AG04449 (cell line): Measurements from ENCODE around the gene ZBP1.

Experiments used
- CTCF ChIA-PET: fragments of 350-600 bp; formaldehyde crosslinking; extraction: SDS; loops from one replicate; lab custom pipeline; 2021; ENCODE audit warnings: antibody characterized with exemption; lab: Yijun Ruan, JAX
- POLR2A ChIA-PET: fragments of 400-600, 350-600 bp; formaldehyde crosslinking; extraction: SDS; loops from one replicate; lab custom pipeline; 2020; ENCODE audit warnings: antibody characterized with exemption, inconsistent platforms; lab: Yijun Ruan, JAX
- DNase-seq: peaks from one replicate; pipeline ENCODE4 v3.0.0-alpha.2; 2010; ENCODE audit warnings: low read depth, low spot score
- H3K4me3 ChIP-seq: 2 replicates; pipeline ENCODE4 v1.5.1; 2011; ENCODE audit warnings: low read depth, mild to moderate bottlenecking, control low read depth, low read length
- CTCF ChIP-seq: IDR thresholded peaks from one replicate; pipeline ENCODE4 v1.5.1; 2011; ENCODE audit warnings: mild to moderate bottlenecking, moderate library complexity, low read length, control low read depth, inconsistent platforms; ENCODE audit not compliant: insufficient read depth; ENCODE audit errors: missing control alignments

ZBP1 gene

DNA sequence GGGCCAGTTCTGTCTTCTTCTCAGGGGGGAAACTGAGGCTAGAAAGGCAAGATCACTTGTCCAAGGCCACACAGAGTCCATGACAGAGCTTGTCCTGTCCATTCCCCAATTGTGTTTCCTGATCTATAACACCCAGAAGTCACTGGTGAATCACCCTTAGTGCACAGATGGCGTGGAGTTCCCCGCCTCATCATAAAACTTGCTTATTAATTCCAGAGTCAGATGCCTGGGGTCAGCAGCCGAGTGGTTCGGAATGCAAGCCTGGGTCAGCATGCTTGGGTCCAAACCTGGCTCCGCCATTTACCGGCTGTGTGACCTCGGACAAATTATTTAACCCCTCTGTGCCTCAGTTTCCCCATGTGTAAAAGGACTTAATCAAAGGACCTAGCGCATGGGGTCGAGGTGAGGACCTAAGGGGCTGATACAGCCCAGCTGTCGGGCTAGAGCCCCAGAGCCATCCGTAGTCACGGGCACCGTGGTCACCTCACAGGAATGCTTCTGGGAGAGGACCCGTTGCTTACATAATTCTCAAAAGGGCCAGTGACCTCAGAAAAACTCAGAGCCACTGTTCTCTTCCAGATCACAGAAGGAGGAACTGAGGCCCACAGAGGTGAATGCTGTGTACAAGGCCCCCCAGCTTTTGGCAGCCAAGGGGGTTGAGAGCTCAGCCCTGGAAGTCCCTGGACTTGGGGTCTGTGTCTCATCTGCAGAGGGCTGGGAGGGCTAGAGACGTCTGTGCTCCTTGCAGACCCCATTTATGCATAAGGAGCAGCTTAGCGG lies 1.4 kb upstream of the ZBP1 start:
- no peak for DNase-seq
- ChIA-PET POLR2A (no interaction called here), CTCF (interaction anchor here (1.1 to 3.3 kb wide), 5 partner anchors 27 to 588 kb away, joined by 3 to 25 read pairs (median 3); no protein-coding TSS in a partner anchor)
- H3K4me3 ChIP-seq = no peak overlapping the region
- TF ChIP-seq CTCF = no peak

DNA sequence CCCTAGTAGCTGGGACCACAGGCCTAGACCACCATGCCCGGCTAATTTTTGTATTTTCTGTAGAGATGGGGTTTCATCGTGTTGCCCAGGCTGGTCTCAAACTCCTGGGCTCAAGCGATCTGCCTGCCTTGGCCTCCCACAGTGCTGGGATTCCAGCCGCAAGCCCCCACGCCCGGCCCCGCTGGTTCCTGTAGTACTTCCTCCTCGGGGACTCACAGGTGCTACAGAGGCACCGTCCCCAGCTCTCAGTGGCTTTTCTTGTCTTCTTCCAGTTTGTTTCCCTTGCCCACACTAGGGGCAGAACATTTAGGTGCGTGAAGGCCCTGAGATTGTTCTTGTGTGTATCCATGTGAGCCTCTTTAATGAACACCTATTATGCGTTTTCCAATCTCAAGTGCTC lies 773 bp upstream of the ZBP1 start:
- H3K4me3 ChIP-seq = no peak overlapping the region
- TF ChIP-seq CTCF = no peak
- ChIA-PET POLR2A (no interaction called here), CTCF (interaction anchor here (1.1 to 3.3 kb wide), 2 partner anchors 466 to 588 kb away, joined by 3 to 25 read pairs; no protein-coding TSS in a partner anchor)
- no peak for DNase-seq

- ChIA-PET POLR2A (no interaction called here), CTCF (interaction anchor here (1.7 to 1.8 kb wide), 2 partner anchors 24 to 35 kb away, joined by 4 read pairs; no protein-coding TSS in a partner anchor)
- DNase-seq = no peak
- no peak for TF ChIP-seq CTCF
- no peak overlapping the region for H3K4me3 ChIP-seq
Observed at GRCh38 chr20:57619051-57619831, 985 bp downstream of the ZBP1 start.

DNA sequence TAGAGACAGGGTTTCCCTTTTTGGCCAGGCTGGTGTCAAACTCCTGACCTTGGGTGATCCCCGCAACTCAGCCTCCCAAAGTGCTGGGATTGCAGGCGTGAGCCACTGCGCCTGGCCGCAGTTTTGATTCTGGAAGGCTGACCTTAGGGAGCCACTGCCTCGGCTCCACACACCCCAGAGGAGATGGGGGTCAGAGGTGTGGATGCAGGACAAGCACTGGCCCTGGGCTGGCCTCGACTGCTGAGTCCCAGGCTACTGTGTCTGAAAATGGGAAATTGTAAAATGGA lies 1.5 kb downstream of the ZBP1 start:
- DNase-seq = no peak
- TF ChIP-seq CTCF = no peak
- CTCF ChIA-PET = interaction anchor here (1.8 kb wide), 1 partner anchor 35 kb away, joined by 4 read pairs; no protein-coding TSS in a partner anchor
- no peak overlapping the region for H3K4me3 ChIP-seq
- POLR2A ChIA-PET = no interaction called here

DNA sequence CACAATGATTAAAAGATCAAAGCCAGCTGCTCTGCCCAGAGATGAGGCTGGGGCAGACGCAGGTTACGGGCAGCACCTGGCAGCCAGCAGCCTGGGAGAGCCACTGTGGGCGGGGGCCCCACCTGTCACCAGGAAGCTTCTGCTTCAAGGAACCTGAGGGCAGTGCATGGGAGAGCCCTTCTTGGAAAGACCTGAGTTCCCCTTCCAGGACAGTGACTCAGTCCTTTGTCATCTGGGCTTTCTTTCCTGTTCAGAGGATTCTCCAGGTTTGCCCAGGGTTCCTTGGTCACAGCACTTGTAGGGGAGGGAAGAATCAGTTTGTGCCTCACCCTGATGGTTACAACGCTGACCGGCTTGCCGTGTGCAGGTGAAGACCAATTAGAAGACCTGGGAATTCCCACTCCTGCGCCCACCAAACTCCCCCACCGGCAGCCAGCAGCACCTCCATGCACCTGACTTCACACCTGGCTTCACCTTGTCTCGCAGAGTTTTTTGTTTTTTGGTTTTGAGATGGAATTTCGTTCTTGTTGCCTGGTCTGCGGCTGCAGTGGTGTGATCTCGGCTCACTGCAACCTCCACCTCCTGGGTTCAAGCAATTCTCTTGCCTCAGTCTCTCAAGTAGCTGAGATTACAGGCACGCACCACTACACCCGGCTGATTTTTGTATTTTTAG lies 2.0 kb downstream of the ZBP1 start:
- TF ChIP-seq CTCF = no peak
- CTCF ChIA-PET = interaction anchor here (1.0 to 1.8 kb wide), 2 partner anchors 9 to 36 kb away, joined by 3 to 4 read pairs; no protein-coding TSS in a partner anchor
- POLR2A ChIA-PET = no interaction called here
- no peak overlapping the region for H3K4me3 ChIP-seq
- no peak for DNase-seq
